GM10266 (cell line): ENCODE measurements around the gene IFIT3.

ENCODE experiments used
- DNase-seq: peaks from one replicate; pipeline ENCODE4 v3.0.0; 2012; ENCODE audit errors: extremely low spot score
- CTCF ChIP-seq: IDR thresholded peaks from 2 replicates; pipeline ENCODE4 v1.5.1; 2012; ENCODE audit warnings: mild to moderate bottlenecking, low read depth; ENCODE audit not compliant: control insufficient read depth, insufficient read depth; ENCODE audit errors: missing control alignments

Gene IFIT3

GRCh38 chr10:89327803-89328441 is at the start of gene IFIT3:
Gene IFIT3 (plus strand): TSS chr10:89327997. CDS start chr10:89328074, 77 bp downstream.
- no peak for TF ChIP-seq CTCF
- DNase-seq = no peak

GRCh38 chr10:89278034-89278535 is 49.7 kb upstream of the IFIT3 start:
- no peak for TF ChIP-seq CTCF
- DNase-seq = no peak

GRCh38 chr10:89278900-89279392 is 48.9 kb upstream of the IFIT3 start:
- TF ChIP-seq CTCF = no peak

GRCh38 chr10:89279421-89279869 is 48.4 kb upstream of the IFIT3 start:
- TF ChIP-seq CTCF = no peak
- DNase-seq = no peak

More at GRCh38 chr10:89278900-89279392, 48.9 kb upstream of the IFIT3 start:
- no peak for DNase-seq

- no peak for DNase-seq
- no peak for TF ChIP-seq CTCF
Measured at GRCh38 chr10:89280508-89280907, 47.3 kb upstream of the IFIT3 start.

- no peak for DNase-seq
- no peak for TF ChIP-seq CTCF
Measured at GRCh38 chr10:89281606-89282395, 46.0 kb upstream of the IFIT3 start.
